Stimulated activated CD4-positive, alpha-beta T cell treated with anti-CD3 and anti-CD28 coated beads, Interleukin-4, amount 100 ng/mL, for 4 hours (primary cell): ENCODE data around the gene RPL34.
"Not testable (repeated sequence)": the region's sequence is repeated elsewhere in the genome, so short reads cannot be mapped to it uniquely, and the experiment has no call there.

Experiments used
- DNase-seq, 2 experiments: peaks; one replicate each; pipeline ENCODE4 v3.0.0-alpha.2; 2020

Gene RPL34

GRCh38 chr4:108620101-108620932, at the start of gene RPL34:
TSS of gene RPL34 (plus strand) at chr4:108620576. CDS start at chr4:108621960, 1,384 bp downstream.
- DNase-seq, result peak; percentile 92 to 99

GRCh38 chr4:108570993-108571569, 49.3 kb upstream of the RPL34 start:
- DNase-seq, result no peak

- DNase-seq, result no peak
Observed at GRCh38 chr4:108574402-108574801, 46.0 kb upstream of the RPL34 start.

- no peak for DNase-seq
Observed at GRCh38 chr4:108581083-108581482, 39.3 kb upstream of the RPL34 start.

- no peak for DNase-seq
Observed at GRCh38 chr4:108586778-108587177, 33.6 kb upstream of the RPL34 start.

GRCh38 chr4:108588878-108589277, 31.5 kb upstream of the RPL34 start:
- no peak for DNase-seq

GRCh38 chr4:108589961-108590360, 30.4 kb upstream of the RPL34 start:
- no peak for DNase-seq

- no peak for DNase-seq
Observed at GRCh38 chr4:108590776-108591175, 29.6 kb upstream of the RPL34 start.

GRCh38 chr4:108592674-108592986, 27.7 kb upstream of the RPL34 start:
- no peak for DNase-seq

- DNase-seq, result not testable (repeated sequence)
Observed at GRCh38 chr4:108594296-108594695, 26.1 kb upstream of the RPL34 start.

GRCh38 chr4:108596344-108596743, 24.0 kb upstream of the RPL34 start:
- DNase-seq, result no peak

- DNase-seq, result no peak
Observed at GRCh38 chr4:108601106-108601505, 19.3 kb upstream of the RPL34 start.

GRCh38 chr4:108601532-108601931, 18.8 kb upstream of the RPL34 start:
- peak in 1 of 2 experiments; percentile 16 for DNase-seq

- DNase-seq, result no peak
Observed at GRCh38 chr4:108602163-108602562, 18.2 kb upstream of the RPL34 start.

GRCh38 chr4:108607079-108607815, 13.1 kb upstream of the RPL34 start:
- no peak for DNase-seq

- DNase-seq, result no peak
Observed at GRCh38 chr4:108611365-108611764, 9.0 kb upstream of the RPL34 start.

GRCh38 chr4:108612365-108612764, 8.0 kb upstream of the RPL34 start:
- no peak for DNase-seq

GRCh38 chr4:108619372-108620100, 840 bp upstream of the RPL34 start:
- DNase-seq, result peak in 1 of 2 experiments; percentile 41

- no peak for DNase-seq
Observed at GRCh38 chr4:108620933-108621905, 843 bp downstream of the RPL34 start.

- DNase-seq, result no peak
Observed at GRCh38 chr4:108622022-108622421, 1.6 kb downstream of the RPL34 start.

- DNase-seq, result no peak
Observed at GRCh38 chr4:108622828-108623227, 2.5 kb downstream of the RPL34 start.
